SK-N-SH treated with all-trans-retinoic acid at 6 μM for 48 hours (cell line): ENCODE data around the gene TUT7.

Experiments
- ATAC-seq: fragments of 200-7000 bp; cut with Tn5 transposase; 3 replicates; pipeline ENCODE4 v1.9.1; 2020; ENCODE audit warnings: mild to moderate bottlenecking, moderate library complexity
- ARNTL ChIP-seq: fragments of 450-650 bp; formaldehyde crosslinking; IDR thresholded peaks from 2 replicates; pipeline ENCODE4 v1.5.0; 2020; ENCODE audit warnings: low read depth, mild to moderate bottlenecking, moderate library complexity, borderline replicate concordance
- BACH2 ChIP-seq: fragments of 250-450 bp; sonication (Bioruptor Pico); IDR thresholded peaks from 2 replicates; pipeline ENCODE4 v1.9.0; 2021; ENCODE audit warnings: mild to moderate bottlenecking, borderline replicate concordance
- CREB5 ChIP-seq: fragments of 250-450 bp; sonication (Bioruptor Pico); IDR thresholded peaks from 2 replicates; pipeline ENCODE4 v1.5.1; 2020; ENCODE audit warnings: low read depth, mild to moderate bottlenecking, moderate library complexity
- CSDC2 ChIP-seq: fragments of 250-450 bp; sonication (Bioruptor Pico); IDR thresholded peaks from 2 replicates; pipeline ENCODE4 v1.5.0; 2020; ENCODE audit warnings: mild to moderate bottlenecking, moderate library complexity
- CSRNP3 ChIP-seq: fragments of 250-450 bp; sonication (Bioruptor Pico); IDR thresholded peaks from 2 replicates; pipeline ENCODE4 v1.5.1; 2021; ENCODE audit warnings: mild to moderate bottlenecking, moderate library complexity
- ESRRG ChIP-seq: fragments of 250-450 bp; sonication (Bioruptor Pico); IDR thresholded peaks from 2 replicates; pipeline ENCODE4 v1.6.1; 2021; ENCODE audit warnings: mild to moderate bottlenecking
- GLIS3 ChIP-seq: fragments of 250-450 bp; sonication (Bioruptor Pico); IDR thresholded peaks from 2 replicates; pipeline ENCODE4 v1.5.0; 2020; ENCODE audit warnings: mild to moderate bottlenecking, moderate library complexity
- ISL1 ChIP-seq: fragments of 250-450 bp; sonication (Bioruptor Pico); IDR thresholded peaks from 2 replicates; pipeline ENCODE4 v2.1.2; 2022; ENCODE audit warnings: mild to moderate bottlenecking, moderate library complexity
- OSR1 ChIP-seq: fragments of 250-450 bp; sonication (Bioruptor Pico); IDR thresholded peaks from 2 replicates; pipeline ENCODE4 v1.8.0; 2022; ENCODE audit warnings: moderate library complexity, mild to moderate bottlenecking, inconsistent platforms
- PATZ1 ChIP-seq: fragments of 250-450 bp; sonication (Bioruptor Pico); IDR thresholded peaks from 2 replicates; pipeline ENCODE4 v1.8.0; 2020; ENCODE audit warnings: mild to moderate bottlenecking, moderate library complexity, borderline replicate concordance
- POU6F1 ChIP-seq: fragments of 250-450 bp; sonication (Bioruptor Pico); IDR thresholded peaks from 2 replicates; pipeline ENCODE4 v1.8.0; 2021; ENCODE audit warnings: low read depth, mild to moderate bottlenecking, moderate library complexity, borderline replicate concordance
- PPARA ChIP-seq: fragments of 250-450 bp; sonication (Bioruptor Pico); IDR thresholded peaks from 2 replicates; pipeline ENCODE4 v1.5.0; 2020; ENCODE audit warnings: mild to moderate bottlenecking, borderline replicate concordance
- RARB ChIP-seq: fragments of 250-450 bp; sonication (Bioruptor Pico); IDR thresholded peaks from 2 replicates; pipeline ENCODE4 v1.8.0; 2021; ENCODE audit warnings: mild to moderate bottlenecking, moderate library complexity
- TCF4 ChIP-seq: fragments of 250-450 bp; sonication (Bioruptor Pico); IDR thresholded peaks from 2 replicates; pipeline ENCODE4 v1.8.0; 2021; ENCODE audit warnings: mild to moderate bottlenecking, moderate library complexity, borderline replicate concordance
- TOX ChIP-seq: fragments of 250-450 bp; sonication (Bioruptor Pico); IDR thresholded peaks from 2 replicates; pipeline ENCODE4 v1.8.0; 2021; ENCODE audit warnings: mild to moderate bottlenecking, moderate library complexity, borderline replicate concordance
- TSHZ2 ChIP-seq: fragments of 250-450 bp; sonication (Bioruptor Pico); IDR thresholded peaks from 2 replicates; pipeline ENCODE4 v1.5.0; 2020; ENCODE audit warnings: mild to moderate bottlenecking, moderate library complexity
- ZC3H10 ChIP-seq: fragments of 250-450 bp; sonication (Bioruptor Pico); IDR thresholded peaks from 2 replicates; pipeline ENCODE4 v1.5.1; 2021; ENCODE audit warnings: mild to moderate bottlenecking, moderate library complexity
- ZFP3 ChIP-seq: fragments of 250-450 bp; sonication (Bioruptor Pico); IDR thresholded peaks from 2 replicates; pipeline ENCODE4 v1.5.0; 2020; ENCODE audit warnings: mild to moderate bottlenecking, moderate library complexity
- ZFP30 ChIP-seq: fragments of 450-650 bp; formaldehyde crosslinking; IDR thresholded peaks from 2 replicates; pipeline ENCODE4 v1.5.0; 2022; ENCODE audit warnings: mild to moderate bottlenecking, moderate library complexity
- ZNF565 ChIP-seq: fragments of 450-650 bp; formaldehyde crosslinking; conservative IDR thresholded peaks from 2 replicates; pipeline ENCODE4 v1.5.0; 2020; ENCODE audit warnings: low read depth, mild to moderate bottlenecking, moderate library complexity
- ZNF70 ChIP-seq: fragments of 450-650 bp; formaldehyde crosslinking; IDR thresholded peaks from 2 replicates; pipeline ENCODE4 v1.5.0; 2020; ENCODE audit warnings: mild to moderate bottlenecking, moderate library complexity
- ZNF8 ChIP-seq: fragments of 450-650 bp; formaldehyde crosslinking; IDR thresholded peaks from 2 replicates; pipeline ENCODE4 v1.5.0; 2020; ENCODE audit warnings: mild to moderate bottlenecking, moderate library complexity

TUT7 gene

GRCh38 chr9:86262492-86262891 lies 91.7 kb downstream of the TUT7 start:
- ATAC-seq: no peak
- TF ChIP-seq ZNF8 (CRISPR knock-in tag) (no peak), ARNTL (CRISPR knock-in tag) (no peak), CSRNP3 (CRISPR knock-in tag) (no peak), POU6F1 (CRISPR knock-in tag) (no peak), ZNF565 (no peak), ZC3H10 (CRISPR knock-in tag) (no peak), ZFP30 (no peak), PPARA (CRISPR knock-in tag) (no peak), ZFP3 (CRISPR knock-in tag) (no peak), ISL1 (CRISPR knock-in tag) (no peak)

- TF ChIP-seq OSR1 (CRISPR knock-in tag) (no peak), CSDC2 (CRISPR knock-in tag) (no peak), ZFP30 (no peak), BACH2 (CRISPR knock-in tag) (no peak), CSRNP3 (CRISPR knock-in tag) (no peak), ESRRG (CRISPR knock-in tag) (no peak), TSHZ2 (no peak), TCF4 (no peak), ARNTL (CRISPR knock-in tag) (no peak)
- TF ChIP-seq, all 23 proteins: peak for 0
- ATAC-seq: no peak
Measured at GRCh38 chr9:86259557-86259956, 94.7 kb downstream of the TUT7 start, which contains the start of gene C9orf153. C9orf153 (minus strand) TSS chr9:86259657; CDS start chr9:86229603, 30,054 bp downstream.

- no peak for ATAC-seq
- TF ChIP-seq CSDC2 (CRISPR knock-in tag) (no peak), RARB (CRISPR knock-in tag) (no peak), CSRNP3 (CRISPR knock-in tag) (no peak), PATZ1 (CRISPR knock-in tag) (no peak), ARNTL (CRISPR knock-in tag) (no peak), ESRRG (CRISPR knock-in tag) (no peak), TOX (CRISPR knock-in tag) (no peak), BACH2 (CRISPR knock-in tag) (no peak), PPARA (CRISPR knock-in tag) (no peak), GLIS3 (CRISPR knock-in tag) (no peak), ZFP3 (CRISPR knock-in tag) (no peak), ZNF565 (no peak), ZNF8 (CRISPR knock-in tag) (no peak), TSHZ2 (no peak), ISL1 (CRISPR knock-in tag) (no peak), CREB5 (CRISPR knock-in tag) (no peak), ZNF70 (CRISPR knock-in tag) (no peak), ZFP30 (no peak)
Measured at GRCh38 chr9:86257391-86257790, 96.8 kb downstream of the TUT7 start.
